PFSK-1 (cell line): ENCODE measurements around the gene DGKI.

Experiments used
- FOXP2 ChIP-seq: optimal IDR thresholded peaks from 2 replicates; pipeline ENCODE3; 2011; ENCODE audit warnings: borderline replicate concordance, control low read depth, inconsistent platforms; ENCODE audit not compliant: insufficient read depth; ENCODE audit errors: extremely low read length, extremely low read depth
- POLR2AphosphoS5 ChIP-seq: IDR thresholded peaks from 2 replicates; pipeline ENCODE4 v1.6.1; 2012; ENCODE audit warnings: low read depth, mild to moderate bottlenecking, control low read depth, low read length, moderate library complexity
- SIN3A ChIP-seq: IDR thresholded peaks from 2 replicates; pipeline ENCODE4 v1.6.1; 2012; ENCODE audit warnings: mild to moderate bottlenecking, low read length, moderate library complexity, borderline replicate concordance; ENCODE audit not compliant: insufficient read depth
- TAF1 ChIP-seq: IDR thresholded peaks from 2 replicates; pipeline ENCODE4 v1.6.1; 2012; ENCODE audit warnings: low read length, control low read depth, borderline replicate concordance; ENCODE audit not compliant: insufficient read depth
- TF ChIP-seq, protein P1 (sequence below), 2 experiments: IDR thresholded peaks; 2 replicates each; pipeline versions ENCODE4 v1.6.1 to v1.8.0; 2011 to 2012; ENCODE audit warnings: low read depth in 2 of 2, low read length in 2 of 2, control low read depth in 1 of 2, inconsistent platforms in 1 of 2, mild to moderate bottlenecking in 1 of 2, moderate library complexity in 1 of 2; ENCODE audit not compliant: insufficient read depth in 1 of 2

Gene DGKI

GRCh38 chr7:137774793-137775201, 72.0 kb downstream of the DGKI start:
- TF ChIP-seq FOXP2 (no peak), POLR2AphosphoS5 (no peak), TAF1 (no peak), SIN3A (no peak)
- TF ChIP-seq, protein P1, sequence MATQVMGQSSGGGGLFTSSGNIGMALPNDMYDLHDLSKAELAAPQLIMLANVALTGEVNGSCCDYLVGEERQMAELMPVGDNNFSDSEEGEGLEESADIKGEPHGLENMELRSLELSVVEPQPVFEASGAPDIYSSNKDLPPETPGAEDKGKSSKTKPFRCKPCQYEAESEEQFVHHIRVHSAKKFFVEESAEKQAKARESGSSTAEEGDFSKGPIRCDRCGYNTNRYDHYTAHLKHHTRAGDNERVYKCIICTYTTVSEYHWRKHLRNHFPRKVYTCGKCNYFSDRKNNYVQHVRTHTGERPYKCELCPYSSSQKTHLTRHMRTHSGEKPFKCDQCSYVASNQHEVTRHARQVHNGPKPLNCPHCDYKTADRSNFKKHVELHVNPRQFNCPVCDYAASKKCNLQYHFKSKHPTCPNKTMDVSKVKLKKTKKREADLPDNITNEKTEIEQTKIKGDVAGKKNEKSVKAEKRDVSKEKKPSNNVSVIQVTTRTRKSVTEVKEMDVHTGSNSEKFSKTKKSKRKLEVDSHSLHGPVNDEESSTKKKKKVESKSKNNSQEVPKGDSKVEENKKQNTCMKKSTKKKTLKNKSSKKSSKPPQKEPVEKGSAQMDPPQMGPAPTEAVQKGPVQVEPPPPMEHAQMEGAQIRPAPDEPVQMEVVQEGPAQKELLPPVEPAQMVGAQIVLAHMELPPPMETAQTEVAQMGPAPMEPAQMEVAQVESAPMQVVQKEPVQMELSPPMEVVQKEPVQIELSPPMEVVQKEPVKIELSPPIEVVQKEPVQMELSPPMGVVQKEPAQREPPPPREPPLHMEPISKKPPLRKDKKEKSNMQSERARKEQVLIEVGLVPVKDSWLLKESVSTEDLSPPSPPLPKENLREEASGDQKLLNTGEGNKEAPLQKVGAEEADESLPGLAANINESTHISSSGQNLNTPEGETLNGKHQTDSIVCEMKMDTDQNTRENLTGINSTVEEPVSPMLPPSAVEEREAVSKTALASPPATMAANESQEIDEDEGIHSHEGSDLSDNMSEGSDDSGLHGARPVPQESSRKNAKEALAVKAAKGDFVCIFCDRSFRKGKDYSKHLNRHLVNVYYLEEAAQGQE (IDR thresholded peaks at IDR 0.05; ENCODE audit: insufficient read depth in 1 of 2, low read depth in 2 of 2, low read length in 2 of 2) = no peak

- TF ChIP-seq, protein P1 (IDR thresholded peaks at IDR 0.05; ENCODE audit: insufficient read depth in 1 of 2, low read depth in 2 of 2, low read length in 2 of 2) = no peak
- TF ChIP-seq POLR2AphosphoS5 = no peak
- no peak for TF ChIP-seq FOXP2
- no peak for TF ChIP-seq TAF1
- no peak for TF ChIP-seq SIN3A
These were observed 74.0 kb downstream of the DGKI start for GRCh38 chr7:137772748-137773147.

DNA sequence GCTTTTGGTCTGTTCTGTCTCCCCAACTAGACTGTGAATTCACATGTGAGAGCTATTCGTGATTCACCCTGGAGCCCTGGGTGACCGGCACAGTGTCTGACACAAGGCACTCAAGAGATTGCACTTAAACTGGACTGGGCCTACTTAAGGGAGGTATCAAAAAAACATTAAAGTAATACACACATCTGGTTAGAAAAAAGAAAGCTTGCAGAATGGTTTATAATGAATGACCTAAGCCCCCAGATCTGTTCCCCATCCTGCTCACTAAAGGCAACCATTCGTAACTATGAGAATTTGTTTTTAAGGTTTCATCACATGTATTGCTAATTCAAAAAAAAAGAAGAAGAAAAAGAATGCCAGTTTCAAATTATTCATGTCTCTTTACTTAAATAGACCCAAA, 74.5 kb downstream of the DGKI start:
- TF ChIP-seq, protein P1 (IDR thresholded peaks at IDR 0.05; ENCODE audit: insufficient read depth in 1 of 2, low read depth in 2 of 2, low read length in 2 of 2) = no peak
- TF ChIP-seq TAF1 (no peak), SIN3A (no peak), POLR2AphosphoS5 (no peak), FOXP2 (no peak)

DNA sequence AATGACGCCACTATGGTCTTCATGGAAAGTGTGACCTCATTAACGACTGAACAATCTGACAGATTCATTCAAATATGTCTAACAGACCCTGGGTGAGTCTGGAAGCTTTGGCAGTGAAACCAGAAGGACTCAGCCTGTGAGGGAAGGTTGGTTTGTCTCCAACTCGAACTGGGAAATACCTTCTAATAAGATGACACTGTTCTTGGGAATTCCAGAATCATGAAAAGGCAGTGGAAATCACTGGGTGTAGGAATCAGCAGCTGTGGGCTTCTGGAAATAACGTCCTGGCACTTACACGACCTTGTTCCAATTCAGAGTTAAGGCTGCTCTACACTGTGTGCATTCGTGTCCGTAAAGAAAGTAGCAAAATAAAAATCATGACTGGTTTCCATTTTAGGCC, 75.1 kb downstream of the DGKI start:
- TF ChIP-seq TAF1 (no peak), SIN3A (no peak), FOXP2 (no peak), POLR2AphosphoS5 (no peak)
- TF ChIP-seq, protein P1 (IDR thresholded peaks at IDR 0.05; ENCODE audit: insufficient read depth in 1 of 2, low read depth in 2 of 2, low read length in 2 of 2) = no peak

- TF ChIP-seq, protein P1 (IDR thresholded peaks at IDR 0.05; ENCODE audit: insufficient read depth in 1 of 2, low read depth in 2 of 2, low read length in 2 of 2) = no peak
- no peak for TF ChIP-seq SIN3A
- TF ChIP-seq POLR2AphosphoS5 = no peak
- no peak for TF ChIP-seq TAF1
- TF ChIP-seq FOXP2 = no peak
These were observed 75.5 kb downstream of the DGKI start for GRCh38 chr7:137771273-137771672.
